K562 (cell line): ENCODE data around the gene CDK11B.

Experiments
- CAMTA2 ChIP-seq: fragments of 250-450 bp; sonication (Bioruptor Pico); conservative IDR thresholded peaks from 2 replicates; pipeline ENCODE4 v1.5.1; 2022
- TCF7 ChIP-seq: sonication (generic); IDR thresholded peaks from 2 replicates; pipeline ENCODE4 v1.6.1; 2016; ENCODE audit warnings: antibody characterized with exemption, borderline replicate concordance
- USF2 ChIP-seq: sonication (generic); formaldehyde crosslinking; IDR thresholded peaks from 2 replicates; pipeline ENCODE4 v1.5.0; 2020; ENCODE audit warnings: missing genetic modification reagents

GRCh38 chr1:1680031-1680911 is 21.5 kb upstream of the CDK11B start:
- TF ChIP-seq CAMTA2 (CRISPR knock-in tag): no peak
- TF ChIP-seq TCF7: no peak
- TF ChIP-seq USF2 (CRISPR knock-in tag): no peak
